Liver (tissue), 9 donors: ENCODE measurements around the gene OR4C6. TPM values are rescaled to one million over a fixed set of nuclear protein-coding genes. Genes with fewer than 3 reads are reported as not detected.

Experiments
- DNase-seq: peaks from one replicate; pipeline ENCODE4 v3.0.0-alpha.2; 2017; ENCODE audit warnings: low spot score
- H3K27ac ChIP-seq, 2 donors: one replicate each; pipeline ENCODE4 v1.7.0; 2013; ENCODE audit warnings: inconsistent platforms in 2 of 2, low read length in 2 of 2, control low read depth in 1 of 2, low read depth in 1 of 2, mild to moderate bottlenecking in 1 of 2
- H3K27me3 ChIP-seq, 4 donors: one replicate each; pipeline versions ENCODE4 v1.6.1 to v1.7.0; 2013; ENCODE audit warnings: low read length in 3 of 4, inconsistent platforms in 1 of 4, mild to moderate bottlenecking in 1 of 4, moderate library complexity in 1 of 4; ENCODE audit not compliant: control insufficient read depth in 4 of 4, insufficient read depth in 4 of 4
- H3K36me3 ChIP-seq, 4 donors: one replicate each; pipeline versions ENCODE4 v1.6.1 to v1.7.0; 2013; ENCODE audit warnings: low read length in 3 of 4, mild to moderate bottlenecking in 3 of 4, low read depth in 1 of 4, moderate library complexity in 1 of 4; ENCODE audit not compliant: control insufficient read depth in 4 of 4, insufficient read depth in 3 of 4
- H3K4me1 ChIP-seq, 4 donors: one replicate each; pipeline versions ENCODE4 v1.6.1 to v1.7.0; 2013; ENCODE audit warnings: low read length in 3 of 4, mild to moderate bottlenecking in 3 of 4, moderate library complexity in 1 of 4; ENCODE audit not compliant: control insufficient read depth in 4 of 4, insufficient read depth in 4 of 4
- H3K4me3 ChIP-seq, 3 donors: one replicate each; pipeline versions ENCODE4 v1.6.1 to v1.7.0; 2013; ENCODE audit warnings: low read length in 3 of 3, control low read depth in 1 of 3, low read depth in 1 of 3, mild to moderate bottlenecking in 1 of 3
- H3K9ac ChIP-seq, 2 donors: one replicate each; pipeline ENCODE4 v1.7.0; 2013; ENCODE audit warnings: low read length in 2 of 2, mild to moderate bottlenecking in 2 of 2, moderate library complexity in 2 of 2, control low read depth in 1 of 2, low read depth in 1 of 2
- H3K9me3 ChIP-seq, 4 donors: one replicate each; pipeline versions ENCODE4 v1.6.1 to v1.7.0; 2013; ENCODE audit warnings: low read length in 3 of 4; ENCODE audit not compliant: control insufficient read depth in 4 of 4
- EGR1 ChIP-seq, 2 donors: IDR thresholded peaks; 2 replicates each; pipeline ENCODE4 v1.6.1; 2016 to 2018; ENCODE audit warnings: antibody characterized with exemption in 2 of 2, low read depth in 2 of 2
- FOXA1 ChIP-seq: IDR thresholded peaks from 2 replicates; pipeline ENCODE4 v1.6.1; 2016; ENCODE audit warnings: antibody characterized with exemption
- FOXA2 ChIP-seq: IDR thresholded peaks from 2 replicates; pipeline ENCODE4 v1.6.1; 2016; ENCODE audit warnings: antibody characterized with exemption
- GABPA ChIP-seq, 2 donors: IDR thresholded peaks in 1 of 2; conservative IDR thresholded peaks in 1 of 2; 2 replicates each; pipeline ENCODE4 v1.6.1; 2016; ENCODE audit warnings: antibody characterized with exemption in 2 of 2, mild to moderate bottlenecking in 1 of 2, moderate library complexity in 1 of 2
- HNF4G ChIP-seq: IDR thresholded peaks from 2 replicates; pipeline ENCODE4 v1.6.1; 2016; ENCODE audit warnings: antibody characterized with exemption
- RAD21 ChIP-seq, 2 donors: IDR thresholded peaks; 2 replicates each; pipeline ENCODE4 v1.6.1; 2016; ENCODE audit warnings: antibody characterized with exemption in 2 of 2, mild to moderate bottlenecking in 2 of 2
- RXRA ChIP-seq, 2 donors: IDR thresholded peaks; 2 replicates each; pipeline ENCODE4 v1.6.1; 2017 to 2018; ENCODE audit warnings: antibody characterized with exemption in 2 of 2, mild to moderate bottlenecking in 1 of 2
- SP1 ChIP-seq: IDR thresholded peaks from 2 replicates; pipeline ENCODE4 v1.6.1; 2018; ENCODE audit warnings: antibody characterized with exemption, mild to moderate bottlenecking
- TAF1 ChIP-seq: conservative IDR thresholded peaks from 2 replicates; pipeline ENCODE4 v1.6.1; 2016; ENCODE audit warnings: antibody characterized with exemption, mild to moderate bottlenecking
- YY1 ChIP-seq: IDR thresholded peaks from 2 replicates; pipeline ENCODE4 v1.6.1; 2016; ENCODE audit warnings: antibody characterized with exemption, mild to moderate bottlenecking
- WGBS: extraction: QIAGEN DNeasy Blood & Tissue Kit; methylation state at CpG from one replicate; pipeline ENCODE4 v1.1.7; 2013; 5-methylcytosine and 5-hydroxymethylcytosine counted together
- polyA plus RNA-seq, 2 donors: library from polyadenylated mRNA; stranded (reverse) in 1 of 2; unstranded in 1 of 2; fragments of 200-250 nt in 1 of 2; fragments of >200 nt in 1 of 2; fragmentation: Nextera tagmentation in 1 of 2; extraction: Ambion mirVana in 1 of 2; gene quantifications; one replicate each; pipeline versions ENCODE4 v1.2.1 to v1.2.3, GENCODE V29; 2013 to 2015
- total RNA-seq, 2 donors: library from RNA; depleted of rRNA; stranded (reverse); fragments of >200 nt; gene quantifications; one replicate each; pipeline ENCODE4 v1.2.3, GENCODE V29; 2014
- TF ChIP-seq, protein P1 (sequence below): IDR thresholded peaks from 2 replicates; pipeline ENCODE4 v1.6.1; 2016; ENCODE audit warnings: antibody characterized with exemption
- TF ChIP-seq, protein P2 (sequence below): IDR thresholded peaks from 2 replicates; pipeline ENCODE4 v1.6.1; 2016; ENCODE audit warnings: antibody characterized with exemption, mild to moderate bottlenecking
- TF ChIP-seq, protein P3 (sequence below): fragments of 150-350 bp; IDR thresholded peaks from 2 replicates; pipeline ENCODE4 v1.5.1; 2017; ENCODE audit warnings: improper control_type of control experiment, low read depth, low read length; ENCODE audit not compliant: missing input control
- donor health status: healthy.
- donor health status: healthy.
- donor health status: healthy.
- donor health status: healthy.
- donor health status: healthy.

Gene OR4C6
- total and polyA plus RNA-seq, 4 donors: not detected

DNA sequence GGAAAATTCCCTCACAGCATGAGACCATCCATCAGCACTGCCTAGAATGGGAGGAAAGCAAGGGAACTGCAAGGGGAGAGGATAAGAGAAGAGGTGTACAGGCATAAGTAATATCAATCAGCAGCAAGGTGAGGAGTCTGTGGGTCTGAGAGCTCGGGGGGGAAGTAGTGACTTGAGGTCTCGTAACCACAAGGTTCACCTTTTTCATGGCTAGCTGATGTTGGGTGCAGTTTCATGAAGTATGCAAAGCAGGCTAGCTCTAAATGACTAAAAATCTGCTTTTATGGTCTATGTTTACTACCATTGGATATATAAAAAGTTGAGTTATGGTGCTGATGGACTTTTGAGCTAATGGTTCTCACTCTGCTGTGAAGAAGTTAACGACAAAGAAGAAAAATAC lies 35.8 kb downstream of the OR4C6 start:
- 73% methylated on average over 3 of the region's 3 CpGs for WGBS
- no peak for DNase-seq

DNA sequence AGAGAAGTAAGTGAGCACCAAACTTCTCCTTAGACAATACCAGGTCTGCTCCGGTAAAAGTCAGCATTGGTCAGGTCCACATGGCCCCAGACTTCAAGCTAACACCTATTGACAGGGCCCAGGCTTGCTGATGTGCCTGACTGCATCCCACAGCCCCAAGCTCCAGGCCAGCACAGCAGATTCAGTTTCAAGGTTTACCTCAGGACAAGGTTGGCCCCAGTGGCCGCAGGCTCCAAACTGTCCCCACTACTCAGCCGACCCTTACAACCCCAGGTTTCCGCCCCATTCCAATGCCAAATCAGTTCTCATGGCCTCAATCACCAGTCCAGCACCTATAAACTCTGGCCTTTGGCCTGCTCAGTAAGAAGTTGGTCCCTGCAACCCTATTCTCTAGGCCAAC lies 39.4 kb downstream of the OR4C6 start:
- no peak overlapping the region for H3K4me3 ChIP-seq
- no peaks in the 10 kb centered on the region for H3K27me3 ChIP-seq
- H3K9ac ChIP-seq: no peak overlapping the region
- WGBS: 81% methylated on average over 4 of the region's 4 CpGs
- H3K36me3 ChIP-seq: no peaks in the 10 kb centered on the region
- H3K4me1 ChIP-seq: no peaks in the 10 kb centered on the region
- H3K27ac ChIP-seq: no peak overlapping the region
- no peak for DNase-seq
- no peaks in the 10 kb centered on the region for H3K9me3 ChIP-seq
- TF ChIP-seq RAD21 (IDR thresholded peaks at IDR 0.05) (no peak), YY1 (no peak), FOXA2 (no peak), HNF4G (no peak), SP1 (no peak), EGR1 (IDR thresholded peaks at IDR 0.05; ENCODE audit: low read depth in 2 of 2) (no peak), TAF1 (no peak), GABPA (IDR thresholded peaks at IDR 0.05 in 1 of 2, conservative IDR thresholded peaks at IDR 0.05 in 1 of 2) (no peak), RXRA (IDR thresholded peaks at IDR 0.05) (no peak), FOXA1 (no peak)
- TF ChIP-seq, protein P1, sequence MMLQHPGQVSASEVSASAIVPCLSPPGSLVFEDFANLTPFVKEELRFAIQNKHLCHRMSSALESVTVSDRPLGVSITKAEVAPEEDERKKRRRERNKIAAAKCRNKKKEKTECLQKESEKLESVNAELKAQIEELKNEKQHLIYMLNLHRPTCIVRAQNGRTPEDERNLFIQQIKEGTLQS: no peak
- TF ChIP-seq, protein P2, sequence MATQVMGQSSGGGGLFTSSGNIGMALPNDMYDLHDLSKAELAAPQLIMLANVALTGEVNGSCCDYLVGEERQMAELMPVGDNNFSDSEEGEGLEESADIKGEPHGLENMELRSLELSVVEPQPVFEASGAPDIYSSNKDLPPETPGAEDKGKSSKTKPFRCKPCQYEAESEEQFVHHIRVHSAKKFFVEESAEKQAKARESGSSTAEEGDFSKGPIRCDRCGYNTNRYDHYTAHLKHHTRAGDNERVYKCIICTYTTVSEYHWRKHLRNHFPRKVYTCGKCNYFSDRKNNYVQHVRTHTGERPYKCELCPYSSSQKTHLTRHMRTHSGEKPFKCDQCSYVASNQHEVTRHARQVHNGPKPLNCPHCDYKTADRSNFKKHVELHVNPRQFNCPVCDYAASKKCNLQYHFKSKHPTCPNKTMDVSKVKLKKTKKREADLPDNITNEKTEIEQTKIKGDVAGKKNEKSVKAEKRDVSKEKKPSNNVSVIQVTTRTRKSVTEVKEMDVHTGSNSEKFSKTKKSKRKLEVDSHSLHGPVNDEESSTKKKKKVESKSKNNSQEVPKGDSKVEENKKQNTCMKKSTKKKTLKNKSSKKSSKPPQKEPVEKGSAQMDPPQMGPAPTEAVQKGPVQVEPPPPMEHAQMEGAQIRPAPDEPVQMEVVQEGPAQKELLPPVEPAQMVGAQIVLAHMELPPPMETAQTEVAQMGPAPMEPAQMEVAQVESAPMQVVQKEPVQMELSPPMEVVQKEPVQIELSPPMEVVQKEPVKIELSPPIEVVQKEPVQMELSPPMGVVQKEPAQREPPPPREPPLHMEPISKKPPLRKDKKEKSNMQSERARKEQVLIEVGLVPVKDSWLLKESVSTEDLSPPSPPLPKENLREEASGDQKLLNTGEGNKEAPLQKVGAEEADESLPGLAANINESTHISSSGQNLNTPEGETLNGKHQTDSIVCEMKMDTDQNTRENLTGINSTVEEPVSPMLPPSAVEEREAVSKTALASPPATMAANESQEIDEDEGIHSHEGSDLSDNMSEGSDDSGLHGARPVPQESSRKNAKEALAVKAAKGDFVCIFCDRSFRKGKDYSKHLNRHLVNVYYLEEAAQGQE: no peak
- TF ChIP-seq, protein P3, sequence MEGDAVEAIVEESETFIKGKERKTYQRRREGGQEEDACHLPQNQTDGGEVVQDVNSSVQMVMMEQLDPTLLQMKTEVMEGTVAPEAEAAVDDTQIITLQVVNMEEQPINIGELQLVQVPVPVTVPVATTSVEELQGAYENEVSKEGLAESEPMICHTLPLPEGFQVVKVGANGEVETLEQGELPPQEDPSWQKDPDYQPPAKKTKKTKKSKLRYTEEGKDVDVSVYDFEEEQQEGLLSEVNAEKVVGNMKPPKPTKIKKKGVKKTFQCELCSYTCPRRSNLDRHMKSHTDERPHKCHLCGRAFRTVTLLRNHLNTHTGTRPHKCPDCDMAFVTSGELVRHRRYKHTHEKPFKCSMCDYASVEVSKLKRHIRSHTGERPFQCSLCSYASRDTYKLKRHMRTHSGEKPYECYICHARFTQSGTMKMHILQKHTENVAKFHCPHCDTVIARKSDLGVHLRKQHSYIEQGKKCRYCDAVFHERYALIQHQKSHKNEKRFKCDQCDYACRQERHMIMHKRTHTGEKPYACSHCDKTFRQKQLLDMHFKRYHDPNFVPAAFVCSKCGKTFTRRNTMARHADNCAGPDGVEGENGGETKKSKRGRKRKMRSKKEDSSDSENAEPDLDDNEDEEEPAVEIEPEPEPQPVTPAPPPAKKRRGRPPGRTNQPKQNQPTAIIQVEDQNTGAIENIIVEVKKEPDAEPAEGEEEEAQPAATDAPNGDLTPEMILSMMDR: no peak

More for the DNA sequence above, 35.8 kb downstream of the OR4C6 start:
- H3K27me3 ChIP-seq: no peaks in the 10 kb centered on the region
- TF ChIP-seq, protein P2: no peak
- no peaks in the 10 kb centered on the region for H3K4me1 ChIP-seq
- H3K36me3 ChIP-seq: no peaks in the 10 kb centered on the region
- H3K4me3 ChIP-seq: no peak overlapping the region
- H3K27ac ChIP-seq: no peak overlapping the region
- H3K9ac ChIP-seq: no peak overlapping the region
- no peaks in the 10 kb centered on the region for H3K9me3 ChIP-seq
